CD8-positive, alpha-beta memory T cell (primary cell): Measurements from ENCODE around the gene AGBL3. TPM values are rescaled to one million over a fixed set of nuclear protein-coding genes. Genes with fewer than 3 reads are reported as not detected.

ENCODE experiments used
- CTCF ChIA-PET: fragments of 350-600 bp; sonication (Branson Sonifier 250); formaldehyde crosslinking; loops from one replicate; lab custom pipeline; 2021; ENCODE audit warnings: antibody characterized with exemption; lab: Charles Lee
- POLR2A ChIA-PET: fragments of 350-600 bp; sonication (Branson Sonifier 250); formaldehyde crosslinking; loops from one replicate; lab custom pipeline; 2021; ENCODE audit warnings: antibody characterized with exemption; lab: Charles Lee
- DNase-seq, 5 donors: peaks; one replicate each; pipeline versions ENCODE4 v3.0.0 to v3.0.0-alpha.2; 2020 to 2022; ENCODE audit warnings: mixed read lengths in 1 of 5
- H3K27ac ChIP-seq: one replicate; pipeline ENCODE4 v1.7.0; 2013; ENCODE audit warnings: low read depth, mild to moderate bottlenecking, low read length, moderate library complexity
- H3K27me3 ChIP-seq: 2 replicates; pipeline ENCODE4 v1.7.0; 2013; ENCODE audit warnings: low read length, mild to moderate bottlenecking; ENCODE audit not compliant: insufficient read depth, poor library complexity, severe bottlenecking
- H3K36me3 ChIP-seq: 2 replicates; pipeline ENCODE4 v1.7.0; 2013; ENCODE audit warnings: mild to moderate bottlenecking, low read length, moderate library complexity; ENCODE audit not compliant: insufficient read depth
- H3K4me1 ChIP-seq: 2 replicates; pipeline ENCODE4 v1.7.0; 2013; ENCODE audit warnings: mild to moderate bottlenecking, low read length, moderate library complexity; ENCODE audit not compliant: insufficient read depth
- H3K4me3 ChIP-seq: 2 replicates; pipeline ENCODE4 v1.7.0; 2013; ENCODE audit warnings: mild to moderate bottlenecking, low read length
- H3K9me3 ChIP-seq: 2 replicates; pipeline ENCODE4 v1.7.0; 2013; ENCODE audit warnings: mild to moderate bottlenecking, low read length
- H3K27ac Mint-ChIP-seq, 8 donors: one replicate each; pipeline ENCODE4 v1.8.0; 2020 to 2021; ENCODE audit warnings: mixed read lengths in 8 of 8, mild to moderate bottlenecking in 6 of 8, inconsistent platforms in 3 of 8, moderate library complexity in 3 of 8
- H3K27me3 Mint-ChIP-seq, 2 donors: one replicate each; pipeline ENCODE4 v1.8.0; 2020 to 2021; ENCODE audit warnings: mixed read lengths in 2 of 2, mild to moderate bottlenecking in 1 of 2, moderate library complexity in 1 of 2
- H3K36me3 Mint-ChIP-seq, 3 donors: one replicate each; pipeline ENCODE4 v1.8.0; 2020 to 2021; ENCODE audit warnings: mixed read lengths in 3 of 3, inconsistent platforms in 1 of 3, mild to moderate bottlenecking in 1 of 3
- H3K4me1 Mint-ChIP-seq, 3 donors: one replicate each; pipeline ENCODE4 v1.8.0; 2020 to 2021; ENCODE audit warnings: mixed read lengths in 3 of 3, inconsistent platforms in 1 of 3, mild to moderate bottlenecking in 1 of 3
- H3K4me3 Mint-ChIP-seq, 7 donors: one replicate each; pipeline ENCODE4 v1.8.0; 2020 to 2021; ENCODE audit warnings: mixed read lengths in 7 of 7, mild to moderate bottlenecking in 6 of 7, moderate library complexity in 4 of 7, inconsistent platforms in 2 of 7
- H3K9me3 Mint-ChIP-seq, 5 donors: one replicate each; pipeline ENCODE4 v1.8.0; 2020 to 2022; ENCODE audit warnings: mixed read lengths in 5 of 5, mild to moderate bottlenecking in 3 of 5, moderate library complexity in 2 of 5, inconsistent platforms in 1 of 5
- polyA plus RNA-seq: library from polyadenylated mRNA; unstranded; fragments of 300-500 nt; fragmentation: Illumina TruSeq; gene quantifications from one replicate; pipeline ENCODE4 v1.2.3, GENCODE V29; 2021
- total RNA-seq, 2 experiments: library from RNA; stranded (reverse); gene quantifications; one replicate each; pipeline ENCODE4 v1.2.3, GENCODE V29; 2021

The AGBL3 gene
- total and polyA plus RNA-seq, 3 experiments from 2014 or later: 0.10 to 3.2 (median 2.5) TPM

DNA sequence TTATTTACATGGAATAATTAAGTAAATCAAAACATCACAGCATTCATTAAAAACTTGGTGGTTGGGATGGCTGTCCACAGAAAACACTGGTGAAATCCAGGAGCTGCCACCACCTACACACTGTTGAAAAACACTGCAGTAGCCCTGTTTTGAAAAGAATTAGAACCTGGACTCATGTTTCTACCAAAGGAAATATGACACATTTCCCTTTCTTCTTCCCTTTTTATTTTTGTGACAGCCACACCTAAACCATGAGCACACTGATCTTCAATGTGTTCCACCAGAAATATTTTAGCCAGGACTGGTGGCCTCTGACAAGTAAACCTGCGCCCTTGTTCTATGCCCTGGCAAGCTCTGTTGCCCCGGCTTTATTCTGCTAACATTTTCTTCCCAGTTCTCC is 164.8 kb downstream of the AGBL3 start:
- peaks cover 41% of the 10 kb centered on the region for H3K4me1 ChIP-seq
- H3K36me3 ChIP-seq: peaks cover 4% of the 10 kb centered on the region
- no peak overlapping the region for H3K4me3 ChIP-seq
- peaks cover 12% of the 10 kb centered on the region for H3K9me3 ChIP-seq
- H3K9me3 Mint-ChIP-seq: peaks cover 18 to 32% (median 29%) of the 10 kb centered on the region in 5 donors
- H3K36me3 Mint-ChIP-seq: peaks cover 31 to 67% (median 43%) of the 10 kb centered on the region in 3 donors
- peaks cover 72 to 89% (median 87%) of the 10 kb centered on the region in 3 donors for H3K4me1 Mint-ChIP-seq
- no peaks in the 10 kb centered on the region for H3K27me3 Mint-ChIP-seq
- ChIA-PET CTCF (interaction anchor here (0.8 to 6.1 kb wide), 3 partner anchors 18 to 164 kb away, joined by 3 to 59 read pairs (median 3); partner anchors contain the start of genes AGBL3 and CYREN), POLR2A (no interaction called here)
- peak overlapping the region; percentile 7 to 96 (median 92) for H3K4me3 Mint-ChIP-seq
- peak overlapping the region in 5 of 8 donors; percentile 79 to 91 (median 83) for H3K27ac Mint-ChIP-seq
- no peak overlapping the region for H3K27ac ChIP-seq
- no peaks in the 10 kb centered on the region for H3K27me3 ChIP-seq
- no peak for DNase-seq

DNA sequence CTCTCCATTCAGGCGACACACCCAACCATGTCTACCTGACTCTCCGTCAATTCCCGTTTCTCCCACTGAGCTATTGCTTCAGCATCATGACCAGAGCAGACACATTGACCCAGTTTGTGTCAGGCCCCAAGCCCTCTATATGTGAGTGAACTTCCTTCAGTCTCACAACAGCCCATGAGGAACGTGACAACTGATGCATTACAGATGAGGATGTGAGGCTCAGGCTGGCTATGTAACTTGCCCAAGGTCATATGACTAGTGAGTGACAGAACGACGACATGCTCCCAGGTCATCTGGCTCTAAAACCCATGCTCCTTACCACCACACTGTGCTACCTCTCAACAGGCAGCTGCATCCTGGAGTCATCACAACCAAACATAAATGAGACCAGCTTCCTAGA is 165.2 kb downstream of the AGBL3 start:
- H3K9me3 Mint-ChIP-seq: peaks cover 22 to 36% (median 33%) of the 10 kb centered on the region in 5 donors
- peak overlapping the region; percentile 7 to 93 (median 63) for H3K4me3 Mint-ChIP-seq
- peaks cover 35 to 71% (median 47%) of the 10 kb centered on the region in 3 donors for H3K36me3 Mint-ChIP-seq
- peaks cover 37% of the 10 kb centered on the region for H3K4me1 ChIP-seq
- H3K27ac ChIP-seq: no peak overlapping the region
- no peaks in the 10 kb centered on the region for H3K27me3 ChIP-seq
- ChIA-PET CTCF (interaction anchor here (6.1 kb wide), 1 partner anchor 165 kb away, joined by 59 read pairs; the partner anchor contains the start of gene AGBL3), POLR2A (interaction anchor here (0.7 kb wide), 1 partner anchor 480 kb away, joined by 3 read pairs; no protein-coding TSS in a partner anchor)
- H3K36me3 ChIP-seq: peaks cover 4% of the 10 kb centered on the region
- peaks cover 68 to 89% (median 87%) of the 10 kb centered on the region in 3 donors for H3K4me1 Mint-ChIP-seq
- H3K4me3 ChIP-seq: no peak overlapping the region
- H3K27me3 Mint-ChIP-seq: no peaks in the 10 kb centered on the region
- no peak for DNase-seq
- H3K9me3 ChIP-seq: peaks cover 14% of the 10 kb centered on the region
- H3K27ac Mint-ChIP-seq: peak overlapping the region in 5 of 8 donors; percentile 79 to 91 (median 83)

DNA sequence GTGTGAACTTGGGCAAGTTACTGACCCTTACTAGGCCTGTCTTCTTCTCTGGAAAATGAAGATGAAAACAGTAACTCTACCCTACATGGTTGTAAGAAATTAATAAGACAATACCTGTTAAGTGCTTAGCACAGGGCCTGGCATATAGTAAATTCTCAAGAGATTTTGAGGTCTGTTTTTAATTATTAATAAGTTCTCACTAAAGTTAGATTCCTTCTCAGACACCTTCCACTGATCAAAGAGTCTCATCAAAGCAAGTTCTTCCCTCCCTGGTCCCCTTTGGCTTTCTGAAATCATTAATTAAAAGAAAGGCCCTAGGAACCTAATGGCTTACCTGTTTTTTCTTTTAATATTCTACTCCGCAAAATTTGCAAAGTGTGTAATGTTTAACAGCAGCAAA is 166.1 kb downstream of the AGBL3 start:
- H3K27me3 Mint-ChIP-seq: no peaks in the 10 kb centered on the region

DNA sequence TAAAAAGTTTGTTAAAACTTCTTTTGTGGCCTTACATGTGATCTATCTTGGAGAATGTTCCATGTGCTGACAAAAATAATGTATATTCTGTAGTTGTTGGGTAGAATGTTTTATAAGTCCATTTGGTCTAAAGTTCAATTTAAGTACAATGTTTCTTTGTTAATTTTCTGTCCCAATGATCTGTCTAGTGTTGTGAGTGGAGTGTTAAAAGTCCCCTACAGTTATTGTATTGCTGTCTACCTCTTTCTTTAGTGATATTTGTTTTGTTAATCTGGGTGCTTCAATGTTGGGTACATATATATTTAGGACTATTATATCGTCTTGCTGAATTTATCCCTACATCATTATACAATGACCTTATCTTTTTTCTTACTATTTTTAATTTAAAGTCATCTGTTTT is 168.4 kb downstream of the AGBL3 start:
- peaks cover 42 to 72% (median 54%) of the 10 kb centered on the region in 3 donors for H3K36me3 Mint-ChIP-seq

More for the DNA sequence above, 166.1 kb downstream of the AGBL3 start:
- Mint-ChIP-seq H3K9me3 (peaks cover 29 to 43% (median 39%) of the 10 kb centered on the region in 5 donors), H3K36me3 (peaks cover 42 to 80% (median 54%) of the 10 kb centered on the region in 3 donors), H3K27ac (no peak overlapping the region), H3K4me3 (peak overlapping the region in 3 of 7 donors; percentile 3 to 34 (median 7)), H3K4me1 (peaks cover 69 to 91% (median 88%) of the 10 kb centered on the region in 3 donors)
- peaks cover 20% of the 10 kb centered on the region for H3K9me3 ChIP-seq
- peaks cover 11% of the 10 kb centered on the region for H3K36me3 ChIP-seq
- no peak overlapping the region for H3K27ac ChIP-seq
- H3K27me3 ChIP-seq: no peaks in the 10 kb centered on the region
- peaks cover 34% of the 10 kb centered on the region for H3K4me1 ChIP-seq
- no peak overlapping the region for H3K4me3 ChIP-seq
- POLR2A ChIA-PET: no interaction called here
- CTCF ChIA-PET: interaction anchor here (6.1 kb wide), 1 partner anchor 166 kb away, joined by 59 read pairs; the partner anchor contains the start of gene AGBL3
- DNase-seq: no peak

DNA sequence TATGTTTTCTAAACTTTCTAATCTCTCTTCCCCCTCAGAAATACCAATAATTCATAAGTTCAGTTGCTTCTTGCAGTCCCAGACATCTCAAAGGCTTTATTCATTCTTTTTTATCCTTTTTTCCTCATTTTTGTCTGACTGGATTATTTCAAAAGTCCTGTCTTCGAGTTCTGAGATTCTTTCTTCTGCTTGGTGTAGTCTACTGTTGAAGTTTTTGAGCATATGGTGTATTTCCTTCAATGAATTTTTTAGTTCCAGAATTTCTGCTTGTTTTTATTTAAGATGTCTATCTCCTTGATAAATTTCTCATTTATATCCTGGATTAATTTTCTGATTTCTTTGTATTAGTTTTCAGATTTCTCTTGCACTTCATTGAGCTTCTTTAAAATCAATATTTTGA is 170.0 kb downstream of the AGBL3 start:
- Mint-ChIP-seq H3K27me3 (no peaks in the 10 kb centered on the region), H3K9me3 (peaks cover 29 to 43% (median 39%) of the 10 kb centered on the region in 5 donors), H3K27ac (peak overlapping the region in 1 of 8 donors; percentile 70), H3K4me3 (peak overlapping the region in 2 of 7 donors; percentile 18 to 40), H3K4me1 (peaks cover 67 to 93% (median 87%) of the 10 kb centered on the region in 3 donors), H3K36me3 (peaks cover 42 to 74% (median 57%) of the 10 kb centered on the region in 3 donors)
- no peak overlapping the region for H3K27ac ChIP-seq
- ChIA-PET POLR2A (no interaction called here), CTCF (interaction anchor here (1.2 kb wide), 1 partner anchor 14 kb away, joined by 3 read pairs; no protein-coding TSS in a partner anchor)
- peaks cover 15% of the 10 kb centered on the region for H3K36me3 ChIP-seq
- DNase-seq: no peak
- H3K4me1 ChIP-seq: peaks cover 46% of the 10 kb centered on the region
- H3K9me3 ChIP-seq: peaks cover 20% of the 10 kb centered on the region
- H3K4me3 ChIP-seq: no peak overlapping the region
- H3K27me3 ChIP-seq: no peaks in the 10 kb centered on the region

More for the DNA sequence above, 168.4 kb downstream of the AGBL3 start:
- H3K27ac ChIP-seq: no peak overlapping the region
- ChIA-PET CTCF (no interaction called here), POLR2A (no interaction called here)
- no peaks in the 10 kb centered on the region for H3K27me3 ChIP-seq
- peaks cover 20% of the 10 kb centered on the region for H3K9me3 ChIP-seq
- Mint-ChIP-seq H3K27ac (no peak overlapping the region), H3K4me1 (peaks cover 68 to 95% (median 87%) of the 10 kb centered on the region in 3 donors), H3K9me3 (peaks cover 29 to 43% (median 39%) of the 10 kb centered on the region in 5 donors), H3K27me3 (no peaks in the 10 kb centered on the region), H3K4me3 (no peak overlapping the region)
- DNase-seq: no peak
- H3K36me3 ChIP-seq: peaks cover 15% of the 10 kb centered on the region
- peaks cover 46% of the 10 kb centered on the region for H3K4me1 ChIP-seq
- no peak overlapping the region for H3K4me3 ChIP-seq

DNA sequence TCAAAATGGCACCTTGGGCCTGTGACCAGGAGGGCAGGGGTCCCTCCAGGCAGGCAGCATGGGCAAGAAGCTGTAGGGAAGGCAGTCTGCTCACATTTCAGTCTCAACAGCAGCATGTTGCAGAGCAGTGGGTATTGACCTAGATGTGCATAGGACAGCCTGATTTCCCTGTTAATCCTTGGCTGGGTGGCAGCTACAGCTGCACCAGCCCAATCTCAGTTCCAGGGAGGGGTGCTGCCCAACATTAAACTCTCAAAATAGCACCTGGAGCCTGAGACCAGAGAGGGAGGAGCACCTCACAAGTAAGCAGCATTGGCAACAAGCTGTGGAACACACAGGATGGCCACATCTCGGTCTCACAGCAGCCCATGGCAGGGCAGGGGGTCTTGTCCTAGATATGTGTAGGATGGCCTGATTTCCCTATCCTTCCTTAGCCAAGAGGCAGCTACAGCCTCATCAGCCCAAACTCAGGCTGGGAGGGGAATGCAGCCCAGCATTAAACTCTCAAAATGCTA is 171.9 kb downstream of the AGBL3 start:
- peak overlapping the region in 1 of 7 donors; percentile 28 for H3K4me3 Mint-ChIP-seq
- Histone ChIP-seq H3K9me3 (peaks cover 20% of the 10 kb centered on the region), H3K27ac (no peak overlapping the region), H3K36me3 (peaks cover 20% of the 10 kb centered on the region), H3K27me3 (no peaks in the 10 kb centered on the region), H3K4me3 (no peak overlapping the region), H3K4me1 (peaks cover 42% of the 10 kb centered on the region)
- CTCF ChIA-PET: interaction anchor here (1.2 to 2.4 kb wide), 3 partner anchors 10 to 172 kb away, joined by 4 to 15 read pairs (median 9); partner anchors contain the start of genes AGBL3, CYREN and TMEM140
- DNase-seq: no peak
- H3K9me3 Mint-ChIP-seq: peaks cover 25 to 38% (median 35%) of the 10 kb centered on the region in 5 donors
- H3K27ac Mint-ChIP-seq: peak overlapping the region in 6 of 8 donors; percentile 14 to 76 (median 56)
- H3K36me3 Mint-ChIP-seq: peaks cover 37 to 73% (median 50%) of the 10 kb centered on the region in 3 donors
- H3K27me3 Mint-ChIP-seq: no peaks in the 10 kb centered on the region
- peaks cover 62 to 93% (median 89%) of the 10 kb centered on the region in 3 donors for H3K4me1 Mint-ChIP-seq
- POLR2A ChIA-PET: interaction anchor here (2.4 kb wide), 1 partner anchor 10 kb away, joined by 11 read pairs; the partner anchor contains the start of gene TMEM140

DNA sequence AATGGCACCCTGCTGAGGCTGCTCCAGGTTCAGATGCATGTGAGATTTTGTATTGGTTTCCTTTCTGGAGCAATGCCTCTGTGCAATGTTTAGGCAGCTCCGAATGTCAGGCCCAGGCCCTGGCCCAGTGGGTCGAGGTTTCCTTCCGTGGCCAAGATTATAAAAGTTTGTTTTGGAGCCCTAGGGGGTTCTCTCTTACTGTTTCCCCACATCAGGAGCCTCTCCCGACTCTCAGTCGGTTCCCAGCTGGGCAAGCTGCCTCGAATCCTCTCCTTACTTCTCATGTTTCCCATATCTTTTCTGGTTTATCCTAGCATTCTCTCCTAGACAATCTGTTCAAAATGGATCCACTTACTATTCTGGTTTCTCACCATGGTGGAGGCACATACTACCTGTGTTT is 172.6 kb downstream of the AGBL3 start:
- Mint-ChIP-seq H3K27me3 (no peaks in the 10 kb centered on the region), H3K27ac (peak overlapping the region; percentile 21 to 86 (median 78)), H3K4me3 (peak overlapping the region in 1 of 7 donors; percentile 29), H3K4me1 (peaks cover 59 to 90% (median 87%) of the 10 kb centered on the region in 3 donors), H3K9me3 (peaks cover 21 to 34% (median 31%) of the 10 kb centered on the region in 5 donors), H3K36me3 (peaks cover 33 to 69% (median 43%) of the 10 kb centered on the region in 3 donors)
- CTCF ChIA-PET: interaction anchor here (1.9 to 2.4 kb wide), 2 partner anchors 11 to 173 kb away, joined by 9 to 15 read pairs; partner anchors contain the start of genes AGBL3 and CYREN
- Histone ChIP-seq H3K36me3 (peaks cover 21% of the 10 kb centered on the region), H3K9me3 (peaks cover 20% of the 10 kb centered on the region), H3K27me3 (no peaks in the 10 kb centered on the region), H3K4me1 (peaks cover 42% of the 10 kb centered on the region), H3K27ac (no peak overlapping the region), H3K4me3 (no peak overlapping the region)
- POLR2A ChIA-PET: interaction anchor here (1.4 to 2.4 kb wide), 2 partner anchors 11 to 12 kb away, joined by 4 to 11 read pairs; partner anchors contain the start of genes CYREN and TMEM140
- no peak for DNase-seq
